H1 (cell line): ENCODE results near the gene ADA. TPM values are rescaled to one million over a fixed set of nuclear protein-coding genes. Genes with fewer than 3 reads are reported as not detected.

Experiments
- KDM5A ChIP-seq: fragments of 200-600 bp; IDR thresholded peaks from 2 replicates; pipeline ENCODE4 v1.7.1; 2012; ENCODE audit warnings: mild to moderate bottlenecking, low read length, inconsistent platforms, mixed read lengths
- RFX5 ChIP-seq: IDR thresholded peaks from 2 replicates; pipeline ENCODE4 v1.6.1; 2011; ENCODE audit warnings: low read depth, low read length, improper control_type of control experiment, borderline replicate concordance
- TBP ChIP-seq: IDR thresholded peaks from 2 replicates; pipeline ENCODE4 v1.6.1; 2011; ENCODE audit warnings: low read depth, low read length, improper control_type of control experiment
- TEAD4 ChIP-seq: IDR thresholded peaks from 2 replicates; pipeline ENCODE4 v1.6.1; 2012; ENCODE audit warnings: low read depth, low read length, inconsistent platforms, mixed read lengths
- polyA plus RNA-seq, 7 experiments: library from polyadenylated mRNA; depleted of rRNA in 3 of 7; stranded (reverse) in 5 of 7; unstranded in 2 of 7; fragments of >200 nt in 5 of 7; fragments of 200-250 nt in 2 of 7; gene quantifications; 1 replicate in 5 of 7; 2 replicates in 1 of 7; 4 replicates in 1 of 7; pipeline versions ENCODE4 v1.2.1 to v1.2.3, GENCODE V29; 2011 to 2013; ENCODE audit warnings: missing spikeins in 2 of 7, mixed read lengths in 2 of 7
- total RNA-seq: library from RNA; stranded (reverse); fragmentation: NEBNext Ultra II Directional; extraction: Animal tissue kit (Norgen Biotek cat#: 25700); gene quantifications from 2 replicates; pipeline ENCODE4 v1.2.1, GENCODE V29; 2021
- TF ChIP-seq, protein P1 (sequence below), 3 experiments: IDR thresholded peaks; 1 replicate in 2 of 3; 2 replicates in 1 of 3; pipeline versions ENCODE4 v1.5.1 to v1.6.1; 2011; ENCODE audit warnings: low read length in 3 of 3, mild to moderate bottlenecking in 3 of 3, inconsistent platforms in 2 of 3, low read depth in 1 of 3, moderate library complexity in 1 of 3; ENCODE audit not compliant: insufficient read depth in 1 of 3; ENCODE audit errors: control extremely low read depth in 1 of 3

Gene ADA
- total and polyA plus RNA-seq, 2 of the 8 experiments (the other 6 are each of a cell fraction or from before 2014, with no cell fraction given), result 19.9 to 32.8 TPM

DNA sequence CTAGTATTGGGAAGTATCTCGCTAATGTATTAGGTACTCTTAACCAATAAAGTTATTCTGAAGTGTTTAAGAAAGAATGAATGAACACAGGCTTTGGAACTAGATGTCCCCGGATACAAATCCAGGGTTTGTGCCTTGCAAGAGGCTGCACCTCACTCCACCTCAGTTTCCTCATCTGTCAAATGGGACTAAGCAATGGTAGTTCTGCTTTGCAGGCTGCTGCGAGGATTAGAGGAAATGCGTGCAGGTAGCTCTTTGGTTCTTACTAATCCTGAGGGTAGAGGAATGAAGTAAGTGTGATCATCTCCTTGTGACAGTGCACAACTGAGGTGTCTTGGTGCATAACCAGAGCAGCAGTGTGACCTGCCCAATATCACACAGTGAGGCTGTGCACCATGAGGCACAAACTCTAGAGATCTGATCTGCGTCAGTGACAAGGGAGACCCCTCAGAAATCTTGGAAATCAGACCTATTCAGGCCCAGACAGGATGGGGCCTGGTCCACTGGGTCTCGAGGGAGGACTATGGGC is 26.7 kb downstream of the ADA start (continued):
- TF ChIP-seq TEAD4, result no peak
- no peak for TF ChIP-seq TBP
- TF ChIP-seq RFX5, result no peak
- TF ChIP-seq, protein P1, sequence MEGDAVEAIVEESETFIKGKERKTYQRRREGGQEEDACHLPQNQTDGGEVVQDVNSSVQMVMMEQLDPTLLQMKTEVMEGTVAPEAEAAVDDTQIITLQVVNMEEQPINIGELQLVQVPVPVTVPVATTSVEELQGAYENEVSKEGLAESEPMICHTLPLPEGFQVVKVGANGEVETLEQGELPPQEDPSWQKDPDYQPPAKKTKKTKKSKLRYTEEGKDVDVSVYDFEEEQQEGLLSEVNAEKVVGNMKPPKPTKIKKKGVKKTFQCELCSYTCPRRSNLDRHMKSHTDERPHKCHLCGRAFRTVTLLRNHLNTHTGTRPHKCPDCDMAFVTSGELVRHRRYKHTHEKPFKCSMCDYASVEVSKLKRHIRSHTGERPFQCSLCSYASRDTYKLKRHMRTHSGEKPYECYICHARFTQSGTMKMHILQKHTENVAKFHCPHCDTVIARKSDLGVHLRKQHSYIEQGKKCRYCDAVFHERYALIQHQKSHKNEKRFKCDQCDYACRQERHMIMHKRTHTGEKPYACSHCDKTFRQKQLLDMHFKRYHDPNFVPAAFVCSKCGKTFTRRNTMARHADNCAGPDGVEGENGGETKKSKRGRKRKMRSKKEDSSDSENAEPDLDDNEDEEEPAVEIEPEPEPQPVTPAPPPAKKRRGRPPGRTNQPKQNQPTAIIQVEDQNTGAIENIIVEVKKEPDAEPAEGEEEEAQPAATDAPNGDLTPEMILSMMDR (IDR thresholded peaks at IDR 0.05; ENCODE audit: control extremely low read depth in 1 of 3, insufficient read depth in 1 of 3, low read depth in 1 of 3, low read length in 3 of 3), result no peak
- TF ChIP-seq KDM5A, result no peak
